SU-DHL-6 (cell line): ENCODE results near the gene EVI5L.

Experiments
- CTCF ChIP-seq: fragments of 200-600 bp; sonication (generic); IDR thresholded peaks from one replicate; pipeline ENCODE4 v1.5.1; 2017; ENCODE audit warnings: antibody characterized with exemption, mild to moderate bottlenecking, low read length, moderate library complexity; ENCODE audit not compliant: insufficient read depth, poor library complexity, severe bottlenecking
- EZH2phosphoT487 ChIP-seq: fragments of 200-600 bp; sonication (generic), shearing (Covaris generic); conservative IDR thresholded peaks from 2 replicates; pipeline ENCODE4 v1.6.1; 2018; ENCODE audit warnings: mild to moderate bottlenecking, antibody characterized with exemption, low read length, moderate library complexity, mixed read lengths

- TF ChIP-seq EZH2phosphoT487 (no peak), CTCF (no peak)
These were observed 23.8 kb upstream of the EVI5L start for GRCh38 chr19:7806234-7806633.
